Neural progenitor cell (in vitro differentiated cells): ENCODE results near the gene CCDC167. TPM values are rescaled to one million over a fixed set of nuclear protein-coding genes. Genes with fewer than 3 reads are reported as not detected.

Experiments
- DNase-seq: peaks from one replicate; pipeline ENCODE4 v3.0.0-alpha.2; 2016; ENCODE audit warnings: low spot score
- H2AFZ ChIP-seq: fragments of 200-600 bp; sonication (generic); replicated peaks from 2 replicates; pipeline ENCODE4 v1.6.1; 2016; ENCODE audit warnings: antibody characterized with exemption
- H3F3A ChIP-seq: fragments of 200-600 bp; sonication (generic); 2 replicates; pipeline ENCODE4 v1.6.1; 2016; ENCODE audit warnings: antibody characterized with exemption, low read depth
- H3K27ac ChIP-seq: fragments of 200-600 bp; sonication (generic); 2 replicates; pipeline ENCODE4 v1.5.1; 2016; ENCODE audit warnings: mild to moderate bottlenecking
- H3K27me3 ChIP-seq: fragments of 200-600 bp; sonication (generic); 2 replicates; pipeline ENCODE4 v1.6.1; 2016; ENCODE audit warnings: mild to moderate bottlenecking, moderate library complexity
- H3K36me3 ChIP-seq: fragments of 200-600 bp; sonication (generic); 2 replicates; pipeline ENCODE4 v1.5.1; 2016
- H3K4me1 ChIP-seq: fragments of 200-600 bp; sonication (generic); 2 replicates; pipeline ENCODE4 v1.6.1; 2016; ENCODE audit warnings: mixed run types
- H3K4me2 ChIP-seq: fragments of 200-600 bp; sonication (generic); 2 replicates; pipeline ENCODE4 v1.6.1; 2016
- H3K4me3 ChIP-seq: fragments of 200-600 bp; sonication (generic); 2 replicates; pipeline ENCODE4 v1.5.1; 2016
- H3K79me2 ChIP-seq: fragments of 200-600 bp; sonication (generic); 2 replicates; pipeline ENCODE4 v1.6.1; 2016; ENCODE audit warnings: low read depth
- H3K9ac ChIP-seq: fragments of 200-600 bp; sonication (generic); 2 replicates; pipeline ENCODE4 v1.6.1; 2016
- H3K9me3 ChIP-seq: fragments of 200-600 bp; sonication (generic); 2 replicates; pipeline ENCODE4 v1.5.1; 2016; ENCODE audit warnings: low read depth
- H4K20me1 ChIP-seq: fragments of 200-600 bp; sonication (generic); 2 replicates; pipeline ENCODE4 v1.6.1; 2016; ENCODE audit warnings: low read depth
- H3K27ac Mint-ChIP-seq: 3 replicates; pipeline ENCODE4 v1.8.0; 2021; ENCODE audit warnings: mixed read lengths
- H3K27me3 Mint-ChIP-seq: 2 replicates; pipeline ENCODE4 v1.8.0; 2022; ENCODE audit warnings: low read depth, mild to moderate bottlenecking, inconsistent platforms, moderate library complexity, mixed read lengths; ENCODE audit not compliant: insufficient read depth
- H3K36me3 Mint-ChIP-seq: 3 replicates; pipeline ENCODE4 v1.8.0; 2021; ENCODE audit warnings: mixed read lengths
- H3K4me1 Mint-ChIP-seq: 3 replicates; pipeline ENCODE4 v1.8.0; 2021; ENCODE audit warnings: mixed read lengths
- H3K4me3 Mint-ChIP-seq: 3 replicates; pipeline ENCODE4 v1.8.0; 2021; ENCODE audit warnings: mild to moderate bottlenecking, moderate library complexity, mixed read lengths
- H3K9me3 Mint-ChIP-seq: 3 replicates; pipeline ENCODE4 v1.8.0; 2020; ENCODE audit warnings: mixed read lengths
- CTCF ChIP-seq: fragments of 200-600 bp; sonication (generic); IDR thresholded peaks from 2 replicates; pipeline ENCODE4 v1.5.1; 2017; ENCODE audit warnings: antibody characterized with exemption, mild to moderate bottlenecking
- EZH2 ChIP-seq: fragments of 200-600 bp; sonication (generic); IDR thresholded peaks from 2 replicates; pipeline ENCODE4 v1.6.1; 2017; ENCODE audit warnings: antibody characterized with exemption, mild to moderate bottlenecking, moderate library complexity
- EZH2phosphoT487 ChIP-seq: fragments of 200-600 bp; sonication (generic); IDR thresholded peaks from 2 replicates; pipeline ENCODE4 v1.6.1; 2017; ENCODE audit warnings: antibody characterized with exemption
- total RNA-seq: library from RNA; depleted of rRNA; stranded (reverse); fragments of >200 nt; gene quantifications from 2 replicates; pipeline ENCODE4 v1.2.3, GENCODE V29; 2015; ENCODE audit warnings: low replicate concordance

CCDC167 gene
- total RNA-seq, 1 donor from 2014 or later = 30.4 TPM

- Histone ChIP-seq H3F3A (peaks cover 5% of the 10 kb centered on the region), H3K4me2 (peak overlapping the region; percentile 35), H3K79me2 (peaks cover 4% of the 10 kb centered on the region), H3K27me3 (no peaks in the 10 kb centered on the region), H3K4me1 (peaks cover 42% of the 10 kb centered on the region), H3K4me3 (no peak overlapping the region), H4K20me1 (peaks cover 30% of the 10 kb centered on the region), H3K9ac (no peak overlapping the region), H3K36me3 (no peaks in the 10 kb centered on the region), H3K9me3 (no peaks in the 10 kb centered on the region), H2AFZ (no peak overlapping the region), H3K27ac (no peak overlapping the region)
- TF ChIP-seq EZH2 = no peak
- no peak for TF ChIP-seq CTCF
- TF ChIP-seq EZH2phosphoT487 = no peak
- H3K27me3 Mint-ChIP-seq = peaks cover 5% of the 10 kb centered on the region
- no peak overlapping the region for H3K4me3 Mint-ChIP-seq
- peaks cover 60% of the 10 kb centered on the region for H3K4me1 Mint-ChIP-seq
- peak overlapping the region; percentile 37 for H3K27ac Mint-ChIP-seq
- no peak for DNase-seq
- peaks cover 6% of the 10 kb centered on the region for H3K36me3 Mint-ChIP-seq
- no peaks in the 10 kb centered on the region for H3K9me3 Mint-ChIP-seq
These were observed 8.4 kb downstream of the CCDC167 start for GRCh38 chr6:37491171-37491829.

- DNase-seq = no peak
- no peaks in the 10 kb centered on the region for H3K36me3 ChIP-seq
- no peak for TF ChIP-seq CTCF
- TF ChIP-seq EZH2phosphoT487 = no peak
- TF ChIP-seq EZH2 = no peak
- H3K9ac ChIP-seq = no peak overlapping the region
- peaks cover 62% of the 10 kb centered on the region for H3K4me1 Mint-ChIP-seq
- no peak overlapping the region for H3K27ac ChIP-seq
- H3K9me3 ChIP-seq = no peaks in the 10 kb centered on the region
- no peak overlapping the region for H2AFZ ChIP-seq
- no peak overlapping the region for H3K27ac Mint-ChIP-seq
- H3K4me1 ChIP-seq = peaks cover 42% of the 10 kb centered on the region
- peaks cover 30% of the 10 kb centered on the region for H4K20me1 ChIP-seq
- no peaks in the 10 kb centered on the region for H3K9me3 Mint-ChIP-seq
- H3K4me3 ChIP-seq = no peak overlapping the region
- peak overlapping the region; percentile 35 for H3K4me2 ChIP-seq
- no peak overlapping the region for H3K4me3 Mint-ChIP-seq
- peaks cover 6% of the 10 kb centered on the region for H3K36me3 Mint-ChIP-seq
- no peaks in the 10 kb centered on the region for H3K27me3 ChIP-seq
- peaks cover 5% of the 10 kb centered on the region for H3F3A ChIP-seq
- peaks cover 5% of the 10 kb centered on the region for H3K27me3 Mint-ChIP-seq
- peaks cover 4% of the 10 kb centered on the region for H3K79me2 ChIP-seq
These were observed 9.0 kb downstream of the CCDC167 start for GRCh38 chr6:37490536-37491170.

DNA sequence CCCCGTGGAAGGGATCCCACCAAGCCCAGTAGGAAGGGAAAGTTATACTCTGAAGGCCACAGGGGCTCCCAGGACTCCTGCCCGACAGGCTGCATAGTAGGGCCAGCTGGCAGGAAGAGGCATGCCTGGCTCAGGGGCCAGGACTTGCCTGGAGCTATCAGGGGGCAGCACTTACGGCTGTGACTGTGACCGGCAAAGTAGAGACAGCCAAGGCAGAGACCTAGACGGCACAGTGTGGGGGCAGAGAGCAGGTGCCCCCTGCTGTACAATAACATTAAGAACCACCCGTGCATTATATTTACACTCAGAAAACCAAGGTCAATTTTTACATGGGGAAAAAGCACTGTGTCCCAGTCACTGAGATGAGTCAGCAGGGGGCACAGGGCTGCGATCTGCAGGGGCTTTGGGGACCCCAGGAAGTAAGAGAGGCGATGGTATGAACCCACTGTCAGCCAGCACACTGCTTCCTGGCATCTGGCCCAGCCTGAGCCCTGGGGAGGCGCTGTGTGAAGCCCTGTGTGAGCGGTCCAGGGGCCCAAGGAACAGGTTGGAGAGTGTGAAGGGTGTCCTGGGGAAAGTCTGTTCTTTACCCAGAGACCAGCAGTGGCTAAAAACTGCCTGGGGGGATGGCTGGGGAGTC lies 9.9 kb downstream of the CCDC167 start:
- peak overlapping the region; percentile 69 for H3K4me3 Mint-ChIP-seq
- peaks cover 5% of the 10 kb centered on the region for H3F3A ChIP-seq
- H3K9me3 Mint-ChIP-seq = no peaks in the 10 kb centered on the region
- H3K79me2 ChIP-seq = peaks cover 4% of the 10 kb centered on the region
- no peak for DNase-seq
- no peak overlapping the region for H3K27ac ChIP-seq
- H3K9me3 ChIP-seq = no peaks in the 10 kb centered on the region
- H3K4me3 ChIP-seq = no peak overlapping the region
- no peak overlapping the region for H3K4me2 ChIP-seq
- H3K9ac ChIP-seq = no peak overlapping the region
- TF ChIP-seq EZH2 (no peak), CTCF (no peak), EZH2phosphoT487 (no peak)
- H3K4me1 ChIP-seq = peaks cover 47% of the 10 kb centered on the region
- H3K4me1 Mint-ChIP-seq = peaks cover 60% of the 10 kb centered on the region
- peaks cover 6% of the 10 kb centered on the region for H3K36me3 Mint-ChIP-seq
- H3K36me3 ChIP-seq = no peaks in the 10 kb centered on the region
- no peak overlapping the region for H2AFZ ChIP-seq
- peaks cover 30% of the 10 kb centered on the region for H4K20me1 ChIP-seq
- H3K27ac Mint-ChIP-seq = peak overlapping the region; percentile 89
- peaks cover 5% of the 10 kb centered on the region for H3K27me3 Mint-ChIP-seq
- H3K27me3 ChIP-seq = no peaks in the 10 kb centered on the region
